ENCODE measurements around the gene MCUB. TPM values are rescaled to one million over a fixed set of nuclear protein-coding genes. Genes with fewer than 3 reads are reported as not detected.

The MCUB gene
- total and polyA plus RNA-seq, 2 experiments from 2014 or later, result 32.9 to 52.6 TPM

- no peak overlapping the region for H2AFZ ChIP-seq
- no peaks in the 10 kb centered on the region; the same call in 1 of the 2 replicates for H3K36me3 ChIP-seq (ENCODE audit: low read depth)
- peaks cover 26% of the 10 kb centered on the region for H3K79me2 ChIP-seq (ENCODE audit: insufficient read depth)
- peaks cover 12% of the 10 kb centered on the region; the same call in 1 of the 2 replicates for H3K4me1 ChIP-seq (ENCODE audit: insufficient read depth)
- peaks cover 11% of the 10 kb centered on the region for H3F3A ChIP-seq (ENCODE audit: insufficient read depth)
- no peaks in the 10 kb centered on the region for H4K20me1 ChIP-seq (ENCODE audit: insufficient read depth)
- no peak overlapping the region for H3K4me2 ChIP-seq (ENCODE audit: unreplicated experiment)
- in situ Hi-C loops (cut with MboI), result no loop called here
- WGBS, 2 experiments (ENCODE audit: low coverage in 1 of 2, low lambda C conversion rate in 2 of 2, missing lambda C conversion rate in 2 of 2), result 82% methylated on average over 8 of the region's 8 CpGs
- no peak overlapping the region for H3K9ac ChIP-seq
- DNase-seq, result no peak
- H3K9me2 ChIP-seq (ENCODE audit: insufficient read depth), result no peaks in the 10 kb centered on the region
- no peak overlapping the region for H3K27ac ChIP-seq
- H3K27me3 ChIP-seq (replicated peaks; ENCODE audit: insufficient read depth), result no peaks in the 10 kb centered on the region
- no peak overlapping the region for H3K4me3 ChIP-seq
- no peaks in the 10 kb centered on the region for H3K9me3 ChIP-seq (ENCODE audit: low read depth)
- no peak for TF ChIP-seq EZH2 (IDR thresholded peaks at IDR 0.05; ENCODE audit: insufficient read depth, poor library complexity, severe bottlenecking)
Measured at GRCh38 chr4:109699553-109700225, 139.6 kb downstream of the MCUB start.

- Histone ChIP-seq H3K36me3 (ENCODE audit: low read depth) (no peaks in the 10 kb centered on the region), H3K9ac (peak overlapping the region; percentile 81), H3K27me3 (replicated peaks; ENCODE audit: insufficient read depth) (no peaks in the 10 kb centered on the region), H3K4me2 (ENCODE audit: unreplicated experiment) (peak overlapping the region; percentile 82), H3K9me3 (ENCODE audit: low read depth) (no peaks in the 10 kb centered on the region), H3K9me2 (ENCODE audit: insufficient read depth) (no peaks in the 10 kb centered on the region), H3K4me3 (peak overlapping the region; percentile 83), H3K27ac (peak overlapping the region; percentile 60), H2AFZ (peak overlapping the region; percentile 98), H3K4me1 (ENCODE audit: insufficient read depth) (peaks cover 12% of the 10 kb centered on the region; the same call in 1 of the 2 replicates), H3K79me2 (ENCODE audit: insufficient read depth) (peaks cover 26% of the 10 kb centered on the region), H3F3A (ENCODE audit: insufficient read depth) (peaks cover 11% of the 10 kb centered on the region), H4K20me1 (ENCODE audit: insufficient read depth) (no peaks in the 10 kb centered on the region)
- WGBS, 2 experiments (ENCODE audit: low coverage in 1 of 2, low lambda C conversion rate in 2 of 2, missing lambda C conversion rate in 2 of 2), result 62 to 64% methylated on average over 21 of the region's 21 CpGs
- no peak for DNase-seq
- in situ Hi-C loops (cut with MboI), result no loop called here
- TF ChIP-seq EZH2 (IDR thresholded peaks at IDR 0.05; ENCODE audit: insufficient read depth, poor library complexity, severe bottlenecking) (no peak), EZH2phosphoT487 (IDR thresholded peaks at IDR 0.05; ENCODE audit: insufficient read depth, low read depth) (no peak)
Measured at GRCh38 chr4:109701566-109702410, 141.7 kb downstream of the MCUB start.

- 1% methylated on average over 68 to 72 of the region's 72 CpGs for WGBS, 2 experiments (ENCODE audit: low coverage in 1 of 2, low lambda C conversion rate in 2 of 2, missing lambda C conversion rate in 2 of 2)
Measured at GRCh38 chr4:109702950-109703663, 143.1 kb downstream of the MCUB start, which contains the start of gene CASP6. CASP6 (minus strand) TSS chr4:109703445; CDS start chr4:109703395, 50 bp downstream.

More at GRCh38 chr4:109702950-109703663, 143.1 kb downstream of the MCUB start, which contains the start of gene CASP6:
- Histone ChIP-seq H4K20me1 (ENCODE audit: insufficient read depth) (no peaks in the 10 kb centered on the region), H3K36me3 (ENCODE audit: low read depth) (no peaks in the 10 kb centered on the region), H2AFZ (peak within 1 kb of the TSS; percentile 98), H3K27ac (peak within 1 kb of the TSS; percentile 60), H3K9me2 (ENCODE audit: insufficient read depth) (no peaks in the 10 kb centered on the region), H3K4me1 (ENCODE audit: insufficient read depth) (peaks cover 12% of the 10 kb centered on the region; the same call in 1 of the 2 replicates), H3K9me3 (ENCODE audit: low read depth) (no peaks in the 10 kb centered on the region), H3K79me2 (ENCODE audit: insufficient read depth) (peaks cover 26% of the 10 kb centered on the region), H3K4me2 (ENCODE audit: unreplicated experiment) (peak within 1 kb of the TSS; percentile 82), H3F3A (ENCODE audit: insufficient read depth) (peaks cover 11% of the 10 kb centered on the region), H3K4me3 (peak within 1 kb of the TSS; percentile 83), H3K27me3 (replicated peaks; ENCODE audit: insufficient read depth) (no peaks in the 10 kb centered on the region), H3K9ac (peak within 1 kb of the TSS; percentile 81)
- peak; percentile 90 for DNase-seq
- in situ Hi-C loops (cut with MboI), result no loop called here
- TF ChIP-seq EZH2 (IDR thresholded peaks at IDR 0.05; ENCODE audit: insufficient read depth, poor library complexity, severe bottlenecking), result no peak

All from GM23248 (cell line).